NCI-H748 (cell line): ENCODE results near the gene FRMPD1.
"Not testable (repeated sequence)": the region's sequence is repeated elsewhere in the genome, so short reads cannot be mapped to it uniquely, and the experiment has no call there.

Source experiments
- DNase-seq: peaks from one replicate; lab custom pipeline; 2025; ENCODE audit not compliant: unreplicated experiment; lab: John Stamatoyannopoulos, UW

The FRMPD1 gene

DNA sequence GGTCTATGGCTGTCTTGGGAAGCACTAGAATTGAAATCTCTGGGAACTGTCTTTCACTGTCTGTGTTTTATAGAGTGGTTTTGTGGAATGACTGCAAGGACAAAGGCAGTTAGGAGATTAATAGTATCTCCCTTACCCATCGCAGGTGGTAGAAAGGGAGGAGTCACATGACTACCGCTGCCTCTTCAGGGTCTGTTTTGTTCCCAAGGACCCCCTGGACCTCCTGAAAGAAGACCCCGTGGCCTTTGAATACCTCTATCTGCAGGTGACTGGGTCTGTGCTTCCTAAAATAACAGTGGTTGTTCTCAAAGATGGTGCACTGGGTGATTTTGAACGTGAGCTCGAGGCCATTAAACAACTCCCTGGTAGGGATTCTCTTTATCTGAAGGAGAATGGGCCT, 80.1 kb downstream of the FRMPD1 start:
- no peak for DNase-seq

DNA sequence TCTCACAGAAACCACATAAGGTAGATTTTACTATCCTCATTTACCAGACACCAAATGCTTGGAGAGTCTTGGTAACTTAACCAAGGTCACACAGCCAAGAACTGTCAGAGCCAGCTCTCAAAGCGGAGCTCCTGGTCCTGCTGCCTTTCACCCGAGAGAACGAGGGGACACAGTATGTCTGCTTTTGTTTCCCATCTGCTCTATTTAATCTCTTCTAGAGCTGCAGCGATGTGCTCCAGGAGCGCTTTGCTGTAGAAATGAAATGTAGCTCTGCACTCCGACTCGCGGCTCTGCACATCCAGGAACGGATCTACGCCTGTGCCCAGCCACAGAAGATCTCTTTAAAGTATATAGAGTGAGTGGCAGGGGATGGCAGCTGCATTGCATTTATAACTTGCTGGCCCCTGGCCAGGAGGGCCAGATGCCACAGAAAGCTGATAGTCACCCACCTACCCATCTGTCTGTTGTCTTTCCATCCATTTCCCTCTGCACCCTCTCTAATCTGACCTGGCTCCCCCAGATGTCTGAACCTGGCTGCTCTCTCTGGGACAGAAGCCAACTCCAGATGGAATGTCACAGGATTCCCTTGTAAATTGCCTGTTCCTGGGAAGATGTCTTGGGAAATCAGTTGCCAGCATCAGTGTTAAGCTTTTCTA, 81.5 kb downstream of the FRMPD1 start:
- DNase-seq, result peak; percentile 27

DNA sequence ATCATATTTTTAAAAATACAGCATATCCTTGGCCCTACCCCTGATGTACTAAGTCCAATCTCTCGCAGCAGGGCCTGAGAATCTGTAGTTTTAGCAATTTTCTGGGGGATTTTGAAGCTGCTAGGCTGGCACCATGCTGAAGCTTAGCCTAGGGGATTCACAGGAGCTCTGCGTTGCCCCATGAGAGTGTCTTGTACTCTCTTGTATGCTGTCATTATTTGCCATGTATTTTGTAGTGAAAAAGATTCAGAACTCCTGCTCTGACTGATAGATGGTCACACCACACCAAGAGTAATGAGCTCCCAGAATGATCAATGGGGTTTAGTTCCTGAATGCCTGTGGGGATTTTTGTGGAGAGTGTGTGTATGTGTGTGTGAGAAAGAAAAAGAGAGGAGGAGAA, 82.2 kb downstream of the FRMPD1 start:
- DNase-seq, result no peak

DNA sequence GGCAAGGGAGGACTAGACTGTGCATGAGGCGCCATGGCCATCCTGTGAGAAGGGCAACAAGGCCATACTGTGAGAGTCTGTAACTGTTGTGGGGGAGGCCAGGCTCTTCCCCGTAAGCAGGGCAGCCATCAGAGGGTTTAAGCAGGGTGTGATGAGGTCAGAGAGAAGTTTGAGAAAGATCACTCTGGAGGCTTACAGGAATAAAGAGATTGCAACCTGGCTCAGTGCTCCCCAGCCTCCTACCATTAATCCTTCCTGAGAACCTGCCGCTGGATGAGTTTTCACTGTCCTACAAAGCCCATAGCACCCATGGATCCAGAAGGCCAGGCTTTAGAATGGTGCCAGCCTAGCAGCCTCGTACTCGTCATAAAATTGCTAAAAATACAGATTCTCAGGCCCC, 88.5 kb downstream of the FRMPD1 start:
- DNase-seq, result no peak

DNA sequence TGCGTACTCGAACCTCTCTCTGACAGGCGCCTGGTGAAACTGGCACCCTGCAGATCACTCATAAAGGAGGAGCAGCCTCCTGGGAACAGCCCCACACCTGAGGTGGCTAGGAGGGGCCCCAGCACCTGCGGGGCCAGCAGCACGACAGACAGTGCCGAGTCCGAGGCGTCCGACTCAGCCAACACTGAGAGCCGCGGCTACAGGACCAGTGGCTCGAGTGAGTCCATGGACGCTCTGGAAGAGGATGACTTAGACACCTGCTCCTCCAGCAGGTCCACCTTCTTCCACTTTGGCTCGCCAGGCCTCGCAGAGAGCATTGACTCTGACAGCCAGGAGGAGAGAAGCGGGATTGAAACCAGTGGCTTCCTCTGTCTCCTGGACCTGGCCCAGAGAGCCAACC, 89.4 kb downstream of the FRMPD1 start:
- no peak for DNase-seq

DNA sequence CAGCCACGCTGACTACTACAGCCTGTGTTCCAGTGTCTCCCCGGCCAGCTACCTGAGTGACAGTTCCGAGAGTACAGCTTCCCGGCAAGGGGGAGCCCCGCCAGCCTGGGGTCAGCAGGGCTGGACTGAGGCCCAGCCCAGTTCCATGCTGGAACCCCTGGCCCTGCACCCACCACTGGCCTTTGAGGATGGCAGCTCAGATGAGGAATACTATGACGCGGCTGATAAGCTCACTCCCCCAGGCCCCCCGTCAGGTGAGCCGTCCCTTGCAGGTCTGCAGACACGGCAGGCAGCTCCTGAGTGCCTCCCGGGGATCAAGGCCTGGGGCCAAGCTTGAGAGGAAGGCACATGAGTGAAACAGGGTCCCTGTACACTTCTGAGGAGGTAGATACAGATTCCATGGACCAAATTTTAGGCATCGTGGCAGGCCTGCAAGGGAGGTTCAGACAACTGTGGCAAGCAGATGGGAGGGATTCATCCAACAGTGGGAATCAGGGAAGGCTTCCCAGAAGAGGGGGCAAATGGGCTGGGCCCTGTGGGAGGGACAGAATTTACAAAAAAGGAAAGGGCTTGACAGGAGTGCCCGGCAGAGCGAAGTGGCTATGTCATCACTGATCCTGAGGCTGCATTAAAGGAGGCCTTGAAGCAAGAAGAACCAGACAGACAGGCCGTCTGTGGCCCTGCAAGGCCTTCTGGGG, 90.0 kb downstream of the FRMPD1 start:
- no peak for DNase-seq

DNA sequence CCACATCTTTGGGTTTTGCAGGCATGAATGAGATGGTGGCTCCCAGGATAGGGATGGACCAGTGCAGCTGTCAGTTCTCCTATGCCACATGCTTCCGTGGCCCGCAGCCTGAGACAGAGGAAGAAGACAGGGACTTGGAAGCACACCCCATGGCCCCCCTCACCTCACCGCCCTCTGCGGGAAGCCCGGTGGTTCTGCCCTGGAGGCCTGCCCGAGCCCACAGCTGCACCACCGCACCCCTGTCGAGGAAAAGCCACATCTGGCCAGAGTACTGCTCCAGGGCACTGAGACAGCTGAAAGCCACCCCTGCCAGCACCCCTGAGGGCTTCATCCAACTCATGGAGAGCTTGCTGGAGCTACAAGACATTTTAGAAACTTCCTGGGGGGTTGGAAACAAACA, 95.2 kb downstream of the FRMPD1 start:
- DNase-seq, result no peak

DNA sequence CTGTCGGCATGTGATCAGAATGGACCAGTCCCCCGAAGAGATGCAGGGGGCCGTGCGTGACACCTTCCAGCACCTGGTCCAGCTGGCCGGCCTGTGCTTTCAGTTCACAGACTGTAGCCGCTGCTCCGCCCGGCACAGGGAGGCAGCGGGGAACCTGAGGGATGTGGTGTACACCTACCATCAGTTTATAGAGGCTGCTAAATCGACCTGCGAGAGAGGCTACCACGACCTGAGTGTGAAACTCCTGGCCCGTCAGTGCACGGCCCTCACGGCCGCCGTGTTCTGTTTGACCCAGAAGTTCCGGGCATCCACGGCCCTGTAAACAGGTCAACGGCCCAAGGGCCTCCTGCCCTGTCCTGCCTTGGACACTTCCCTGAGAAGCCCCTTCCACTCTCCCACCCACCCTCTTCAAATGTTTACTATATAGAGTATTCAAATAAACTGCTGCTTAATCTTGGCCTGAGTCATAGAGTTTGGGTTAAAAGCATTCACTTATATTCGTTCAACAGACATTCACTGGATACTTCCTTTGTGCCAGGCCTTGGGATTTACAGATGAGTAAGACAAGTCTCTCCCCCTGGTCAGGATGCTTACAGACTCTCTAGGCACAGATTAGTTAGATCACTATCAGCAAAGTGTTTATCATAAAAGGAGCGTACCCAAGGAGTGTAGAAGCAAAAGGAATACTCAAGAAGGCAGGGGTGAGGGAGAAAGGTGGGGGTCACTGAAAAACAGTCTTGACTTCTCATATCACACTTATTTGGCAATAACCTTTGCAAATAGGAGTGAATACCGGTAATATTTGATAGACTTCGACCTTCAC, 95.9 kb downstream of the FRMPD1 start:
- DNase-seq, result no peak

DNA sequence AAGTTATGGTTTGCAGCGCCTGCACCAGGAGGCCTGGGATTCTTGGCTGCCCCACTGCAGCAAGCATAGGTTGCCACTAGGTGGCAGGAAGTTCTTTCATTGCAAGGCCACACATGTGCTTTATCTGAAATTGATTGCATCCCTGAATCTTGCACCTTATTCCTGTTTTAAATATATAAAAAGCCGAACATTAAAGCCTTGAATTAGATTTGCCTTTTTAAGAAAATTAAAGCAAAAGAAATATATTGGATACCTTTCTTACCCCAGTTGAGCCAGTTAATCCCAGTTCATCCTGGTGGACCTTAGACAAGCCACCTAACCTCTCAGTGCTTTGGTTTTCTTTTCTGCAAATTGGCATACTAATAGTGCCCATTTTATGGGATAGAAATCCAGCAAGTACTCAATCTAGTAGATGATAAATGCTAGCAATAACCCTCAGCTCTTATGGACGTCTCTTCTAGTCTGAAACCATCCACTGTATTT, 96.6 kb downstream of the FRMPD1 start:
- peak; percentile 70 for DNase-seq

DNA sequence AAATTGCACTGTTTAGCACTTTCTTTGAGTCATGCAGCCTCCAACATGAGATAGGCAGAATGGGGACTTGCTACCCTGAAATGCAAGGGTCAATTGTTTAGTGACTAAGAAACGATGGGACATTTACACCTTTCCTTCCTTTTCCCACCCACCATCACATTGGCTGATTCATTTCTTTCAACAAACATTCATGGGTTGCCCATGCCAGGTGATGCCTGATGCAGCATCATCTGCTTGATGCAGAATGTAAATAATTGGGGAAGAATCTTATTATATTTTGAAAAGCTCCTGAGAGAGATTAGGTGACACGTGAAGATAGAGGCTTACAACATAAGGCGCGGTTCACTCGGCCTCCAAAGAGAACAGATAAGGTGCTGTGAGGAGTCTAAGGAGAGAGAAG, 98.4 kb downstream of the FRMPD1 start:
- no peak for DNase-seq

DNA sequence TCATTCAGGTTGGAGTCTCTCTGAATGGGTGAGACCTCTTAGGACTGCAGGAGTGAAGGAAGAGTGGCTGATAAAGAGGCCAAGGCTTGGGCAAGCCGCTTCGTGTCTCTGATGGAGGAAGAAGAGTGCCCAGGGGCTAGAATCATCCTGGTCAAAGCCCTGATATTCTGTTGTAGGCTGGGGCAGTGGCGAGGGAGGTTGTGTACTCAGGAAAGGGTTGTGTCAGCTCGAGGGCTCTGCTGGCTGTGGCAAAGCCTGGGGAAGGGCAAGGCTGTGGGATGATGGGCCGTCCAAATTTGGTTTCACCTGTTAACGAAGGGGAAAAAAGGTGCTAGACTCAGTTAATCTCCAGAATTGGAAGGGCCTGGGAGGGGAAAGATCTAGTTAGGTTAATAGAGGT, 100.4 kb downstream of the FRMPD1 start:
- no peak for DNase-seq

DNA sequence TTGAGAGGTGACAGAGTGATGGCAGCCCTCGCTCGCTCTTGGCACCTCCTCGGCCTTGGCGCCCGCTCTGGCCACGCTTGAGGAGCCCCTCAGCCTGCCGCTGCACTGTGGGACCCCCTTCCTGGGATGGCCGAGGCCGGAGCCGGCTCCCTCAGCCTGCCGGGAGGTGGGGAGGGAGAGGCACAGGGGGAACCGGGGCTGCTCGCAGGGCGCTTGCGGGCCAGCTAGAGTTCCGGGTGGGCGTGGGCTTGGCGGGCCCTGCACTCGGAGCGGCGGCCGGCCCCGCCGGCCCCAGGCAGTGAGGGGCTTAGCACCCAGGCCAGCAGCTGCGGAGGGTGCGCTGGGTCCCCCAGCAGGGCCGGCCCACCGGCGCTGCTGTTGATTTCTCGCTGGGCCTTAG, 101.0 kb downstream of the FRMPD1 start:
- not testable (repeated sequence) for DNase-seq

DNA sequence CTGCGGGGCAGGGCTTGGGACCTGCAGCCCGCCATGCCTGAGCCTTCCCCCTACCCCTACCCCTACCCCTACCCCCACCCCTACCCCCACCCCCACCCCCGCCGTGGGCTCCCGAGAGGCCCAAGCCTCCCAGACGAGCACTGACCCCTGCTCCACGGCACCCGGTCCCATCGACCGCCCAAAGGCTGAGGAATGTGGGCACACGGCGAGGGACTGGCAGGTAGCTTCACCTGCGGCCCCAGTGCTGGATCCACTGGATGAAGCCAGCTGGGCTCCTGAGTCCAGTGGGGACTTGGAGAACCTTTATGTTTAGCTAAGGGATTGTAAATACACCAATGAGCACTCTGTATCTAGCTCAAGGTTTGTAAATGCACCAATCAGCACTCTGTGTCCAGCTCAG, 101.4 kb downstream of the FRMPD1 start:
- not testable (repeated sequence) for DNase-seq

DNA sequence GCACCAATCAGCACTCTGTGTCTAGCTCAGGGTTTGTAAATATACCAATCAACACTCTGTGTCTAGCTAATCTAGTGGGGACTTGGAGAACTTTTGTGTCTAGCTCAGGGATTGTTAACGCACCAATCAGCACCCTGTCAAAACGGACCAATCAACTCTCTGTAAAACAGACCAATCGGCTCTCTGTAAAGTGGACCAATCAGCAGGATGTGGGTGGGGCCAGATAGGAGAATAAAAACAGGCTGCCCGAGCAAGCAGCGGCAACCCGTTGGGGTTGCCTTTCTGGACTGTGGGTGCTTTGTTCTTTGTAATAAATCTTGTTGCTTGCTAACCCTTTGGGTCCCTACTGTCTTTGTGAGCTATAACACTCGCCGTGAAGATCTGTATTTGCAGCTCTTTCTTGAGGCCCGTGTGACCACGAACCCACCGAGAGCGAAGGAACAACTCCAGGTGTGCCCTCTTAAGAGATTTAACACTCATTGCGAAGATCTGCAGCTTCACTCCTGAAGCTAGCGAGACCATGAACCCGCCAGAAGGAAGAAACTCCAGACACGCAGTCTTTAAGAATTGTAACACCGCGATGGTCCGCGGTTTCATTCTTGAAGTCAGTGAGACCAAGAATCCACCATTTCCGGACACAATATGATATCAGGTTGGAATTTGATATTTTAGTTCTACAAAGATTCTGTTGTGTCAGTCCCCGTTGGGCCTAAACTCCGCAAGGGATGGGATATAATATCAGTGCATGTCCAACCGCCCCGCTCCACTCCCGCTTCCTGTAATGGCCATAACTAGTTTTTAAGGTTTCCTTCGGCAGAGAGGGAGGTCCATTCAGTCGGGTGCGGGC, 102.1 kb downstream of the FRMPD1 start:
- no peak for DNase-seq

DNA sequence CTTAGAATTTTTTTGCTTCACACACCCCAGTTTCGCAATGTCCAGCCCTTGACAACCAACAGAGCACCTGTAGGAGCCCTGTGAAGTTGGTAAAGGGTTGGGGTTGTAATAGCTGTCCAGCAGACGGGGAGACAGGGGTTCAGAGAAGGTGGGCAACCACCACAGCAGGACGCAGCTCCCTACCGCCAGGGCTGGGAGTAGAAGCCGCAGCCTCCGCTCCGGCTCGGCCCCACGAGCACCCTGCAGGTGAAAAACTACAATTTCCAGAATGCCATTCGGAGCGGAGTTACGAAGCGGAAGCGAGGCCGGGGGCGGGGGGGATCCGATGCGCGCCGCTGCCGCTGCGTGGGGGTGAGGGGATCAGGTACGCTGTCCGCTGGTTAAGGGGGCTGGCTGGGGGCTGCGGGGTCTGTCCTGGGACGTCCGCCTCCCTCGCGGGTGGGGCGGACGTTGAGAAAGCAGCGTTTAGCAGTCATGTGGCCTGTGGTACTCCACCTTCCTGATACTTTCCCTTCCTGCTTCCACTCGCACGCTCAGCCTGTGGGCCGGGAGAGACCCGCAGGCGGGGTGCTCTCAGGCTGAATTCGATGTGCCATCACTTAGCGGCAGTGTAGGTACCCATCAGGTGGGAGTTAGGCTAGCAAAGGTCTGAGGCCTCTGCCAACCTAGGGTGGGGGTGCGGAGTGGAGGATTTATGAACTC, 102.9 kb downstream of the FRMPD1 start, which contains the start of gene TRMT10B:
TRMT10B (plus strand) TSS at position 317 of the 702 bp plus-strand sequence. CDS start 8,127 bp downstream, outside the sequence.
- peak; percentile 80 for DNase-seq

DNA sequence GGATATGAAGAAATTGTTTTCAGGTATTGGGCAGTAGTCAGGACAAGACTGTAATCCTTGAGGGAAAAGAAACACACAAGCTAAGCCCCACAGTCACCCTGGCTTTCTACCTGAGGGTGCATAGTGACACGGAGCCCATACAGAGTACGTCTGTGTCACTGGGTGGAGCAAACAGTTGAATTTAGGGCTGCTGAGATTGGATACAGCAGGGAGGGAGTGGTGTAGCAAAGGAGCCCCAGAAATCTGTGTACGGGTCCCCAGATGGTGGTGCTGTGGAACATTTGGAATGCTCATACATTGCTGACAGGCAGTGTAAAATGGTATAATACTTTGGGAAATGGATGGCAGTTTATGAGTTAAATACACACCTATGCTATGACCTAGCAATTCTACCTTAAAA, 108.0 kb downstream of the FRMPD1 start:
- DNase-seq, result no peak

DNA sequence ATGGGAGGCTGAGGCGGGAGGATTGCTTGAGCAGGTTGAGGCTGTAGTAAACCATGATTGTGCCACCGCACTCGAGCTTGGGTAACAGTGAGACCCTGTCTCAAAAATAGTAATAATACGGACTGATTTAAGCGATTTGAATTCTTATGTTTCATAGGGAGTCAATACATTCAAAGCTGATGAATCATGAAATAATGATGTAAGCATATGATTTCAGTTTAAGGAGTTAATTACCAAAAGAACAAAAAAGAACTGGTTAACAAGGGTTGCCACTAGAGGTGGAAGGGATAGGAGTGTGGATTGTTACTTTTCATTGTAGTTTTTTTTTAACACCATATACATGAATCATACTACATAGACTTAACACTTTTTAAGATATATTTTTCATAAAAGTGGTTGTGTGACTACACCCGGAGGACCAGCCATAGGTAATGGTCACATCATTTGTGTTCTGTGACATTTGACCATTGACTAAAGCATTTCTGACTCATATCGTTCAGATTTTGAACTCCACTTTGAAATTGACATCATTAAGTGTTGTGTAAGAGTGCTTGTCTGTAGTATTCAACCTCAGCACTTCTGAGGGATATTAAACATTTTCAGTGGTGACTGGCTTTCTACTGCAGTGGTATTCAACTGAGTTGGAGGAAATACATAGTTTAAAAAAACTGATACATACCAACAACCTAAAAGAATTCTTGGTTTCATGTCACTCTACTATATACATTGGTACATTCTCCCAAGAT, 109.8 kb downstream of the FRMPD1 start:
- DNase-seq, result no peak

DNA sequence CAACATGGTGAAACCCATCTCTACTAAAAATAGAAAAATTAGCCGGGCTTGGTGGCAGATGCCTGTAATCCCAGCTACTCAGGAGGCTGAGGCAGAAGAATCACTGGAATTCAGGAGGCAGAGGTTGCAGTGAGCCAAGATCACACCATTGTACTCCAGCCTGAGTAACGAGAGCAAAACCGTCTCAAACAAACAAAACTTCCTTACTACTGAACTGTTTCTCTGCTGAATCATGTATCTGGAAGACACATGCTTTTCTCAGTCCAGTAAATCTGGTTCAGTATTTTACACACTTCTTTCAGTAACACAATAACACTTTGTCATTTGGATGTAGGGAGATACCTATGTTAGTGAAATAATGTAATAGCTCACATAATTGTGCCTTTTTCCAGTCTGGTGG, 110.8 kb downstream of the FRMPD1 start:
- DNase-seq, result no peak

DNA sequence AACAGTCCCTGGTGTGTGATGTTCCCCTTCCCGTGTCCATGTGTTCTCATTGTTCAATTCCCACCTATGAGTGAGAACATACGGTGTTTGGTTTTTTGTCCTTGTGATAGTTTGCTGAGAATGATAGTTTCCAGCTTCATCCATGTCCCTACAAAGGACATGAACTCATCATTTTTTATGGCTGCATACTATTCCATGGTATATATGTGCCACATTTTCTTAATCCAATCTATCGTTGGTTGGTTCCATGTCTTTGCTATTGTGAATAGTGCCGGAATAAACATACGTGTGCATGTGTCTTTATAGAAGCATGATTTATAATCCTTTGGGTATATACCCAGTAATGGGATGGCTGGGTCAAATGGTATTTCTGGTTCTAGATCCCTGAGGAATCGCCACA, 114.5 kb downstream of the FRMPD1 start:
- DNase-seq, result not testable (repeated sequence)

DNA sequence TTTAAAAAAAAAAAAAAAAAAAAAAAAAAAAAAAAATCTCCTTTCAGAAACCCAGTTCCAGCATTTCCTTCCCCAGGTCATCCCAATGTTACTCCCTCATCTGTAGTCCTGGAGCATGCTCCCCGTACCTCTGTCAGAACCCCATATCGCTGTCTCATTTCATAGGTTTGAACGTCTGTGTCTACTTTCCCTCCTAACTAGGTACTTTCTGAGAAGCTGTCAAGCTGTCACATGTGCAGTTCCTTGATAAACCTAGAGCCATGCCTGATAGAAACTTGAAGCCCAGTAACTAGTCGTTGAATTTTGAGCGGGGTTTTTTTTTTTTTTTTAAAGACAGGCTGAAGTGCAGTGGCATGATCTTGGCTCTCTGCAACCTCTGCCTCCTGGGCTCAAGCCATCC, 118.6 kb downstream of the FRMPD1 start:
- no peak for DNase-seq
